Measurements from ENCODE around the gene HTR2A. TPM values are rescaled to one million over a fixed set of nuclear protein-coding genes. Genes with fewer than 3 reads are reported as not detected.

The HTR2A gene
- total RNA-seq, 1 experiment from 2014 or later, result not detected

- no peak overlapping the region for H3K9ac ChIP-seq (ENCODE audit: low read length)
- H3K4me3 ChIP-seq (replicated peaks in 1 of 2; ENCODE audit: low read depth in 1 of 2, low read length in 2 of 2), result no peak overlapping the region
- RAD21 ChIA-PET (ENCODE audit: low non-redundant PET in 1 of 2, low total read pairs in 2 of 2, uncharacterized antibody in 2 of 2, unreplicated experiment in 2 of 2), result no interaction called here
- H3K4me1 ChIP-seq (ENCODE audit: control insufficient read depth in 1 of 2, insufficient read depth in 2 of 2, low read length in 2 of 2), result no peaks in the 10 kb centered on the region
- peaks cover 32% of the 10 kb centered on the region for H3K27me3 ChIP-seq (ENCODE audit: insufficient read depth, low read length)
- no peaks in the 10 kb centered on the region for H3K9me3 ChIP-seq (ENCODE audit: control insufficient read depth in 1 of 2, insufficient read depth in 1 of 2, low read depth in 1 of 2, low read length in 2 of 2)
- no peaks in the 10 kb centered on the region for H3K9me2 ChIP-seq (ENCODE audit: insufficient read depth)
- no peak overlapping the region for H3K27ac ChIP-seq (ENCODE audit: low read depth, low read length)
- DNase-seq (ENCODE audit: low read depth, low spot score) (no peak), ATAC-seq (no peak)
- no TSS peak for BruUV-seq (replicated peaks)
- CTCF ChIA-PET, result no interaction called here
- TF ChIP-seq SRF (IDR thresholded peaks at IDR 0.05; ENCODE audit: low read depth) (no peak), ATF3 (IDR thresholded peaks at IDR 0.05) (no peak)
- H2AFZ ChIP-seq (ENCODE audit: low read depth, low read length, poor library complexity, severe bottlenecking), result no peak overlapping the region
- H3K79me2 ChIP-seq (ENCODE audit: insufficient read depth, low read length), result no peaks in the 10 kb centered on the region
- intact Hi-C loops (cut with micrococcal nuclease), result loop anchor here (10.0 kb wide), 1 partner anchor 414 kb away; no protein-coding TSS in a partner anchor
- H3K4me2 ChIP-seq (ENCODE audit: low read length), result no peak overlapping the region
- H3K36me3 ChIP-seq (ENCODE audit: control insufficient read depth in 1 of 2, insufficient read depth in 2 of 2, low read length in 2 of 2), result no peaks in the 10 kb centered on the region
- POLR2A ChIA-PET, result no interaction called here
- H4K20me1 ChIP-seq (ENCODE audit: insufficient read depth), result no peaks in the 10 kb centered on the region
Measured at GRCh38 chr13:46909042-46909441, 12.2 kb upstream of the HTR2A start.

GRCh38 chr13:46908501-46908900 is 11.6 kb upstream of the HTR2A start:
- Histone ChIP-seq H3K36me3 (ENCODE audit: control insufficient read depth in 1 of 2, insufficient read depth in 2 of 2, low read length in 2 of 2) (no peaks in the 10 kb centered on the region), H3K27ac (ENCODE audit: low read depth, low read length) (no peak overlapping the region), H3K9me3 (ENCODE audit: control insufficient read depth in 1 of 2, insufficient read depth in 1 of 2, low read depth in 1 of 2, low read length in 2 of 2) (no peaks in the 10 kb centered on the region), H3K79me2 (ENCODE audit: insufficient read depth, low read length) (no peaks in the 10 kb centered on the region), H3K4me2 (ENCODE audit: low read length) (no peak overlapping the region), H3K4me1 (ENCODE audit: control insufficient read depth in 1 of 2, insufficient read depth in 2 of 2, low read length in 2 of 2) (no peaks in the 10 kb centered on the region), H4K20me1 (ENCODE audit: insufficient read depth) (no peaks in the 10 kb centered on the region), H2AFZ (ENCODE audit: low read depth, low read length, poor library complexity, severe bottlenecking) (no peak overlapping the region), H3K4me3 (replicated peaks in 1 of 2; ENCODE audit: low read depth in 1 of 2, low read length in 2 of 2) (no peak overlapping the region), H3K9me2 (ENCODE audit: insufficient read depth) (no peaks in the 10 kb centered on the region), H3K27me3 (ENCODE audit: insufficient read depth, low read length) (peaks cover 31% of the 10 kb centered on the region), H3K9ac (ENCODE audit: low read length) (no peak overlapping the region)
- POLR2A ChIA-PET, result no interaction called here
- TF ChIP-seq MAX (IDR thresholded peaks at IDR 0.05) (no peak), POLR2AphosphoS5 (IDR thresholded peaks at IDR 0.05; ENCODE audit: low read depth, low read length) (no peak), SRF (IDR thresholded peaks at IDR 0.05; ENCODE audit: low read depth) (no peak), CBX3 (IDR thresholded peaks at IDR 0.05; ENCODE audit: low read depth) (no peak), SP1 (IDR thresholded peaks at IDR 0.05; ENCODE audit: low read depth) (no peak), CEBPB (IDR thresholded peaks at IDR 0.05; ENCODE audit: low read depth) (no peak)
- CTCF ChIA-PET, result no interaction called here
- ATAC-seq (no peak), DNase-seq (ENCODE audit: low read depth, low spot score) (no peak)
- intact Hi-C loops (cut with micrococcal nuclease), result loop anchor here (10.0 kb wide), 1 partner anchor 414 kb away; no protein-coding TSS in a partner anchor
- RAD21 ChIA-PET (ENCODE audit: low non-redundant PET in 1 of 2, low total read pairs in 2 of 2, uncharacterized antibody in 2 of 2, unreplicated experiment in 2 of 2), result no interaction called here
- BruUV-seq (replicated peaks), result no TSS peak
